GM19328 (cell line): ENCODE measurements around the gene A2M.

Experiments
- ATAC-seq: cut with Tn5 transposase; IDR thresholded peaks from one replicate; pipeline ENCODE4 v1.9.1; 2021; ENCODE audit warnings: mild to moderate bottlenecking, moderate library complexity; ENCODE audit not compliant: unreplicated experiment

The A2M gene

GRCh38 chr12:9099552-9100190 lies 16.0 kb downstream of the A2M start:
- ATAC-seq, result no peak

GRCh38 chr12:9098463-9099026 lies 17.2 kb downstream of the A2M start:
- no peak for ATAC-seq

- ATAC-seq, result no peak
These were observed 17.6 kb downstream of the A2M start for GRCh38 chr12:9098115-9098452.

- no peak for ATAC-seq
These were observed 19.0 kb downstream of the A2M start for GRCh38 chr12:9096563-9097176.

DNA sequence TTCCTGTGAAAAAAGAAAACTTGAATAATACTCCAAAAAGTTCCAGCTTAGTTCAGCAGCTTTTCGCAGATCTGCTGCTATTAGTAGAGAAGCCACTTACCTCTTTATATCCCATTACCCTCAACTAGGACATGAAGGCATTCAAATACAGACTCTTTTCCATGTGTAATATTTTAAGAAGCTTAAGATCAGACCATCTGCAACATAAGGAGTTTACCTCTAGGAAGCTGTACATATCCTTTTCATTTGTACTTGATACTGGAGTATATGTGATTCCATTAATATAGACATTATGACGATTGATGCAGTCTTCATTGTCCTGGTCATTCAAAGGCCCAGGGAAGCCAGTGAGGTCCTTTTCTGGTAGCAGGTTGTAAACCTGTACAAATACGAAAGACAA lies 20.4 kb downstream of the A2M start:
- ATAC-seq, result no peak

- no peak for ATAC-seq
These were observed 21.1 kb downstream of the A2M start for GRCh38 chr12:9094512-9095206.

GRCh38 chr12:9091891-9092598 lies 23.7 kb downstream of the A2M start:
- no peak for ATAC-seq

DNA sequence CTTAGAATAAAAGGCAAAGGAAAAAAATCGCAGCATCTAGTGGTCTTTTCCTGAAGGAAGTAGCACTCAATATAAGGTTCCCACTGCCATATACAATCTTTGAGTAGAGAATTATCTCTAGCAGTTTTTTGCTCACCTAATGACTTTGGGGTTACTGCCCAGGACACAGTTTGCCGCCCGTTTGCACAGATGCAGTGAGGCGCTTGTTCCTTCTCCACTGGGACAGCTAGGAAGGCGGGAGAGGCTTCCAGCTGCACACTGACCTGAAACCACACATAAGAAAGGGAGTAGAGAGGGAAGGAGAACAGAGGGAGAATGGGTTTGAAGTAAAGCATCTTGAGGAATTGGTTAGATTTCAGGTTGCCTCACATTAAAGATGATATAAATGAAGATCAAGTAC lies 25.5 kb downstream of the A2M start:
- no peak for ATAC-seq

DNA sequence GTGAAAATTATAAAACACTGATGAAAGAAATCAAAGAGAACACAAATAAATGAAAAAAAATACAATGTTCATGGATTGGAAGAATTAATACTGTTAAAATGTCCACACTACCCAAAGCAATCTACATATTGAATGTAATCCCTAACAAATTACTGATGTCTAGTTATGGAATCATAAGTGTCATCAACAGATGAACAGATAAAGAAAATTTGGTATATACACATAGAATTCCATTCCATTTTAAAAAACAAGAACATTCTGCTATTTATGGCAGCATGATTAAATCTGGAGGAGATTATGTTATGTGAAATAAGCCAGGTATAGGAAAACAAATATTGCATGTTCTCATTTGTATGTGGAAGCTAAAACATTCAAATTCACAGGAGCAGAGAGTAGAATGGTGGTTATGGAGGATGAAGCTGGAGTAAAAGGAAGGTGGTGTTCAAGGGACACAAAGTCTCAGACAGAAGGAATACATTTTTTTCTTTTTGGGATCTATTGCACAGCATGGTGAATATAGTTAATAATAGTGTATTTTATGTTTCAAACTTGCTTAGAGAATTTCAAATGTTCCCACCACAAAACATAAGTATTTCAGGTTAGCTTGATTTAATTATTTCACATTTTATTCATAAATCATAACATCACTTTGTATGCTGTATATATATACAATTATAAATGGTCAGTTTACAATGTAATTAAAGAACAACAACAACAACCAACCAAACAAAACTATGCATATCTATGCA lies 28.5 kb downstream of the A2M start:
- ATAC-seq, result no peak

- no peak for ATAC-seq
These were observed 29.6 kb downstream of the A2M start for GRCh38 chr12:9086087-9086486.

DNA sequence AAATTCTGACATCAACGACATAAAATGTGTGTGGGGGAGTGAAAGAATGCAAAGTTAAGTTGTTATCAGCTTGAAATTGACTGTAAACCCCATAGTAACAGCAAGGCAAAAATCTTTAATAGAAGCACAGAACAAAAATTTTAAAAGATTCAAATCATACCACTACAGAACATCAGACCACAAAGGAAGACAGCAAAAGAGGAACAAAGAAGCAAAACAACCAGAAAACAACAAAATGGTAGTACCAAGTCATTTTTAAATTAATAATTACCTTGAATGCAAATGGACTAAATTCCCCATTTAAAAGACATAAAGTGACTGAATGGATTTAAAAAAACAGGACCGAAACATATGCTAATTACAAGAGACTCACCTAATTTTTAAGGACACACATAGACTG lies 31.3 kb downstream of the A2M start:
- ATAC-seq, result no peak

DNA sequence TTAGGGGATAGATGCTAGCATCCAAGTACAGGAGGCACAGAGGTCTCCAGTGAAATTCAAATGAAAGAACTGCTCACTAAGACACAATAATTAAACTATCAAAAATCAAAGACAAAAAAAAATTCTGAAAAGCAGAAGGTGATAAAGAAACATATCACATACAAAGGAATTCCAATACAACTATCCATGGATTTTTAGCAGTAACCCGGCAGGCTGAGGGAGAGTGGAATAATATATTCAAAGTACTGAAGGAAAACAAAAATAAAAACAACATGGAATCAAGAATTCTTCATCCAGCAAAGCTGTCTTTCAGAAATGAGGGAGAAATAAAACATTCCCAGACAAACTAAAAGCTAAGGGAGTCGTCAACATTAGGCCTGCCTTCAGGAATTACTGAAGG lies 31.9 kb downstream of the A2M start:
- no peak for ATAC-seq

DNA sequence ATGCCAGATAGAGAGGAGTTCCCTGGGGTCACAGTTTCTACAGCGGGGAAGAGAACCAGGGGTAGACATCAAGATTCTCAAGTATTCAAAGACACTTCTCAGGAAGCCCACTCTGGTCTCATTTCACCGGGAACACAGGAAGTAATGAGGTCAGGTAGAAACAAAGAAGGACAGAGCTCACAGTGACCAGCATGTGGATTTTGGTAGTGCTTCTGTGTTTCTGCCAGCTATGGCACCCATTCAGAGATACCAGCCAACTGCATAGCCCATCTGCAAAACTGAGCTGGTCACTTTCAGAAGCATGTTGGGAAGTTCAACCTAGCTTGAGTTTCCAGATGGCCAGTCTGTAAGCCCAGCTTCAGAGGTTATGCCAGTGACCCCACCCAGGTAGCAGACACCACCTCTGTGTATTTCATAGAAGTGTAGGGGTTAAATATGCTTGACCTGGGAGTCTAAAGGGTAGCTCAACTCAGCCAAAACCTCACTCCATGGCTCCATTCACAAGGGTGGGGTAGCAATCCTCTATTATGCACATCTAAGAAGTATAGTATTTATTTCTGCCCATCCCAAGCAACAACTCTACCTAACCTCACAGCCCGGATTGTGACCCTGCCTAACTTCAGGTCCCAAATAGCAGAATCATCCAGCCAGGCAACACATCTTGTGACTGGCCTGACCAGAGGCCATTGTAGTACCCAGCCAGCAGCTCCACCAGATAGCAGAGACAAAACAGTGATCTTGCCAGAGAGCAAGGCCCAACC lies 33.9 kb downstream of the A2M start:
- ATAC-seq, result no peak

GRCh38 chr12:9079883-9080675 lies 35.6 kb downstream of the A2M start:
- no peak for ATAC-seq

GRCh38 chr12:9079082-9079481 lies 36.6 kb downstream of the A2M start:
- ATAC-seq, result no peak

- no peak for ATAC-seq
These were observed 38.3 kb downstream of the A2M start for GRCh38 chr12:9077152-9078031.

GRCh38 chr12:9076733-9077132 lies 39.0 kb downstream of the A2M start:
- no peak for ATAC-seq

- ATAC-seq, result no peak
These were observed 40.6 kb downstream of the A2M start for GRCh38 chr12:9075138-9075535.
